Cardiac septum (tissue), 1 donor: Measurements from ENCODE around the gene CHPF. TPM values are rescaled to one million over a fixed set of nuclear protein-coding genes. Genes with fewer than 3 reads are reported as not detected.

Experiments used
- DNase-seq: peaks from one replicate; pipeline ENCODE4 v3.0.0-alpha.2; 2020; ENCODE audit warnings: low spot score
- intact Hi-C: fragments of 100-400 bp; cut with DNase I; formaldehyde crosslinking; loops from one replicate; pipeline ENCODE4 v1.14.0; 2022
- total RNA-seq: library from RNA; stranded (reverse); fragmentation: NEBNext Ultra II Directional; extraction: Animal tissue kit (Norgen Biotek cat#: 25700); gene quantifications from one replicate; pipeline ENCODE4 v1.2.1, GENCODE V29; 2021
- donor health status: DM: no; HTN: no; CAD: no.

CHPF gene
- total RNA-seq, 1 donor from 2014 or later, result 120 TPM

GRCh38 chr2:219570194-219570923, 26.8 kb upstream of the CHPF start:
- intact Hi-C loops, result loop anchor here (1.0 to 2.0 kb wide), 2 partner anchors 26 to 75 kb away; partner anchors contain the start of gene STK11IP
- DNase-seq, result no peak

DNA sequence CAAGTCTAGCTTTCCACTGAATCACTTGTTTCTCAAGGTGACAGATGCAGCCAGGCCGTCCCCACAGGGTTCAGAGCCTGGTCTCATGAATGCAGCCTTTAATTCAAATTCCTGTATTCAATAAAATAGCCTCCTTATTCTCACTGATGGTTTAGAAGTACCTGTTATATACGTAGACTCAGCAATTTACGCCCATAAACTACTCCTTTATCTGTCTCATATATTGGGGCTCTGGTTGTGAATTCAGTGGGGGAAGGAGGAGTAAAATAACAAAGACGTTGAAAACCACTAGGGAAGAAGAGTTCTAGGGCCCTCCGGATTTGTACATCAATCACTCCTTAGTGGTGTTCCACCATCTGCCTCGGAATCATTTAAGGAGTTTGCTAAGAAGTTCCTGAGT, 26.0 kb upstream of the CHPF start:
- DNase-seq, result no peak
- intact Hi-C loops, result loop anchor here (1.0 to 2.0 kb wide), 2 partner anchors 27 to 76 kb away; partner anchors contain the start of gene STK11IP

GRCh38 chr2:219569041-219569440, 25.4 kb upstream of the CHPF start:
- intact Hi-C loops, result no loop called here
- DNase-seq, result no peak

GRCh38 chr2:219567791-219568361, 24.3 kb upstream of the CHPF start:
- no peak for DNase-seq
- intact Hi-C loops, result no loop called here

DNA sequence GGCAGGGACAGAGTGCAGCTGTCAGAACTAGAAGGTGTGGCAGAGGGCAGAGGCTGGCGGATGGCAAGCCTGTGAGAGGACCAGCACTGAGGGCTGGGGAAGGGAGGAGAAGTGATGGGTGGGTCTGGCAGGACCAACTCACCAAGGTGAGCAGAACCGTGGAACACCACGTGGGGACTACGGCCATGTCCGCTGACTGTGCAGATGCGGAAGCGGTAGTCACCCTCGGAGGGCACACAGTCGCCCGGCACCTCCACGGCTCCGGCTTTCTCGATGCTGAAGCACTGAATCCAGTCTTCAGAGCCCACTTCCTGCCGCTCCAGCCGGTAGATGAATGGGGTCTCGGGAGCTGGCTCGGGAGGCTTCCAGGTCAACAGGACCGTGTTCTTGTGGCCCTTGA, 23.5 kb upstream of the CHPF start:
- DNase-seq, result peak; percentile 75
- intact Hi-C loops, result no loop called here

DNA sequence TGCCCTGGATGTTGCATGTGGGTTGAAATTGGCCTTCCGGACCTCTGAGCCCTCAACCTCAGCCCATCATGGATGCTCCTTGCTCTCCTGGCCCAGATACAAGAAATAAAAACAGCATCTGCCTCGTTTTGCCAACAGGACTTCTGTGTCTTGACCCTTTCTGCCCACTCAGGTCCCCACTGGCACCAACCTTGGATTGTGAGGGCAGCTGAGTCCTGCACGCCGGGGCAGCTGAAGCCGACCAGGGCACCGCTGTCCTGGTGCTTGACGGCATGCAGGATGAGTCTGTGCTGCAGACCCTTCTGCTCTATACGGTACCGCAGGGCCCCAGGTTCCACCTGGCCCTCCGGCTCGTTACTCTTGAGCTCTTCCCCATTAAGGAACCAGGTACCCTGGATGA, 23.0 kb upstream of the CHPF start:
- intact Hi-C loops, result no loop called here
- DNase-seq, result no peak

GRCh38 chr2:219565130-219566080, 21.8 kb upstream of the CHPF start:
- no peak for DNase-seq
- intact Hi-C loops, result no loop called here

DNA sequence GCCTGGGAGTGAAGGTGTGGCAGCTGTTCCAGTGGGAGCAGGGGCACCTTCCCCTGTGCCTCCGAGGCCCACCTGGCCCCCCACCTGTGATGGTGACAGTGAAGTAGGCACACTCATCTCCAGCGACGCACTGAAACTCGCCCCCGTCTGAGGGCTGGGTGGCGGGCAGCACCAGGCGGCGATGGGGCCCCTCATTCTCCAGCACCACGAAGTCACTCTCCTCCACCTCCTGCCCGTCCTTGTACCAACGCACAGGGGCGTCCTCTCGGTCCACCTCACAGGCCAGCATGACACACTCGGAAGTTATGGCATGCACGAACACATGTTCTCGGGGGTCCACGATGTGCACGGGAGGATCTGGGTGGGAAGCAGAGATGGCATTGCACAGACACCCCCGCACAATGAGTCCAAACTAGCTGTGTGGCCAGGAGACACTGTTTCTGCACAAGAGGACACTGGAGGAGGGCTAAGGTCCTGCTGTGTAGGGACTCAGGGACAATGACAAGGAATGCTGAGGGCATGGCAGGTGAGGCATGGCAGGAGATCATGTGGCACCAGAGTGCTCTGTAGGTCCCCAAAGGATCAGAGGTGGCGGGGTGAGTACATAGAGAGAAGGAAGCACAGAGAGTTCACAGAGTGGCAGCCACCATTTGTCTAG, 19.8 kb upstream of the CHPF start:
- intact Hi-C loops, result loop anchor here (5.0 kb wide), 1 partner anchor 39 kb away; no protein-coding TSS in a partner anchor
- no peak for DNase-seq

GRCh38 chr2:219562049-219563020, 18.7 kb upstream of the CHPF start:
- DNase-seq, result peak; percentile 74
- intact Hi-C loops, result loop anchor here (5.0 kb wide), 1 partner anchor 40 kb away; no protein-coding TSS in a partner anchor

DNA sequence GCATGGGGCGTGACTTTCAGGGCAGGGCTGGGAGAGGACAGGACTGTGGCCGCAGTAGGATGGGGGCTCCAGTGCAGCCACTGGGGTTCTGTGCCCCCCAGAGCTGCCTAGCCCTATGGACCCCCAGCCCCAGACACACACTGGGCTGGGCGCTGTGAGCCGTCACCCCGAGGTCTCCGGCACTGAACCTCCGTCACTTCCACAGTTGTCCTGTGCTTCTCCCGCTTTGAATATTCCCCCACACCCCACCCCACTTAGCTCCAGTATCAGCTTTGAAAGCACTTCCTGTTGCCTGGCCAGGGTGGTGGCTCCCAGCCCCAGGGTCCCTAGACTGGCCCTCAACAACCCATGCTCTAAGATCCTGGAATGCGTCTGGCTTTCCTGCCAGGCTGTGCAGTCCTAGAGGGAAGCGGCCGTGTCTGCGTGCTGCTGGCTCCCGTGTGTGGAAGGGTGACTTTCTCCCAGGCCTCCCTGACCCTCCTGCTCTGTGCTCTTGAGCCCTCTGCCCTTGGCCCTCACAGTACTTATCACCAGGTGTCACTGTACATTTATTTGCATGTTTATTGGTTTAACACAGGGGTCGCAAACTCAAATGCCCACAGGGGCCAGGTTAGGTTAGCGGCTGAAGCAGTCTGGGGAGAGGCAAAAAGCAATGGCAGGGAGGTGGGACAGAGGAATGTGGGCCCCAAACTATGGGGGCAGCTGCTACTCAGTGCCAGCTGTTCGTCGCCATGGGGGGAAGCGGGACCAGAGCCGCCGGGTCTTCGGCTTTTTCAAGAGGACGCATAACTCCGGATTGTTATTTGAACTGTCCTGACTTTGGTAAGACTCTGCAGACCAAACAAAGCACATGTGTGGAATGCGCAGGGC, 17.8 kb upstream of the CHPF start:
- peak; percentile 66 for DNase-seq
- intact Hi-C loops, result loop anchor here (5.0 kb wide), 1 partner anchor 41 kb away; no protein-coding TSS in a partner anchor

- intact Hi-C loops, result loop anchor here (5.0 kb wide), 1 partner anchor 41 kb away; no protein-coding TSS in a partner anchor
- no peak for DNase-seq
Measured at GRCh38 chr2:219560893-219561178, 17.2 kb upstream of the CHPF start.

DNA sequence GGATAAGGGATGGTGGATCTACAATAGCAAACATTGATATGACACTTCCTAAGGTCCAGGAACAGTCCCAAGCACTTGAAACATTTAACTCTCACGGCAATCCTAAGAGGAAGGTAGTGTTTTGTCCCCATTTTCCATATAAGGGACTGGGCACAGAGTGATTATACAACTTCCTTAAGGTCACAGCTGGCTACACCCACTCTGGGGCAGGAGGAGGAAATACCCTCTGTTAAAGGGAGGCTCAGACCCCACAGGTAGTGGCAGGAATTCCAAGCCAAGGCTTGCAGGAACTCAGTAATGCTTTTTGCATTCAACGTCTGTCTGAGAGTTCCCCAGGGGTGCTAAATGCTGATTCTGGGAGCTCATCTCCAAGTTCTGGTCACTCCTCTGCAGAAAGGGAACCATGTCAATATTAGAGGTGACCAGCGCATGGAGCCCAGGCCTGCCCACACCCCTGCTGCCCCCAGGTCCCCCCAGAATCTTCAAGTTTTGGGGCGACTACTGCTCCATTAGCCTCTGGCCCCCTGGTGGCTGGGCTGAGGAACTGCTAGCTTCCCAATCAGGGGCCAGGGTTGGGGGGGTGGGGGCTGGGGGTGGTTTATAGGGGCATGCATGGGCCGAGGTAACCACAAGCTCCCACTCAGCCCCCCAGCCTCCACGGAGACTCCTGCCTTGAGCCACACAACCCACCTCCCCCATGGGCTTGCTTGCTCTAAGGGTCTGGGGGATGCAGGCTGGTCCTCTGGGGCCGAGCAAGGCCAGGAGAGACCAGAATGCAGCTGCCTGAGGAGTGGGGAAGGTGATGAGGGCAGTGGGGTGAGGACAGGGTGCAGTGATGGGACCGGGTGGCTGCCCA, 16.7 kb upstream of the CHPF start:
- intact Hi-C loops, result loop anchor here (5.0 kb wide), 1 partner anchor 42 kb away; no protein-coding TSS in a partner anchor
- DNase-seq, result no peak

GRCh38 chr2:219559156-219559915, 15.7 kb upstream of the CHPF start:
- DNase-seq, result no peak
- intact Hi-C loops, result no loop called here

DNA sequence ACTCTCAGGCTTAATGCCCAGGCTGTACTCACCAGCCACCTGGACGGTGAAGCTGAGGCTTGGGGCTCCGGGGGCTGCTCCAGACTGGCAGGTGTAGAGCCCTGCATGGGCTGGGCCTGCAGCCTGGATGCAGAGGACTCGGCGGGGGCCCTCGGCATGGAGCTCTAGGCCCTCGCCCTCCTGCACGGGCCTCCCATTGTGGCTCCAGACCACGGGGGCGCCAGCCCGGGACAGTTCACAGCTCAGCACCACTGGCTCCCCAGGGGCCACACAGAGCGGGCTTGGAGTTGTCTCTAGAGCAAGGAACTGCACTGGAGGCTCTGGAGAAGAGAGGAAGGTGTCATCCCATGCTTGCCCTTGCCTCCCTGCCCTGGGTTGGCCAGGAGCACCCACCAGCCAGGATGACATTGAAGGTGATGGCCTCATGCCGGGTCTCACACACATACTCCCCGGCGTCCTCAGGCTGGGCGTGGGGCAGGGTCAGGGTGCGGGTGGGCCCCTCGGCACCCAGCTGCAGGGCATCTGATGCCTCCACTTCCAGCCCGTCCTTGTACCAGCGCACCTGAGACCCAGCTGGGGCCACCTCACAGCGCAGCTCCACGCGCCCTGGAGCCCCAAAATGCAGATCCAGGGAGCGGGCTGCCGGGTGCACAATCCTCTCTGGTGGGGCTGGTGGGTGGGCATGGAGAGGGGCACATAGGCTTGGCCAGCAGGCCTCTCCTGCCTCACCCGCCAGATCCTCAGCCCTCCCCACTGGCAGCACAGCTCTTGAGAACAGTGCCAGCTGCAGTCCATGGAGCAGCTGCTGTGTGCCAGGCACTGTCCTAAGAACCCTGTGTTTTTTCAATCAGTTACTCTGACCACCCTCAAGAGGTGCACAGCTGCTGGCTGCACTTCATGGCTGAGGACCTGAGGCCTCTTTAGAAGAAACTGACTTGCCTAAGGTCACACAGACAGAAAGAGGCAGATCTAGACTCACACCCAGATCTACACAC, 14.5 kb upstream of the CHPF start:
- no peak for DNase-seq
- intact Hi-C loops, result no loop called here

DNA sequence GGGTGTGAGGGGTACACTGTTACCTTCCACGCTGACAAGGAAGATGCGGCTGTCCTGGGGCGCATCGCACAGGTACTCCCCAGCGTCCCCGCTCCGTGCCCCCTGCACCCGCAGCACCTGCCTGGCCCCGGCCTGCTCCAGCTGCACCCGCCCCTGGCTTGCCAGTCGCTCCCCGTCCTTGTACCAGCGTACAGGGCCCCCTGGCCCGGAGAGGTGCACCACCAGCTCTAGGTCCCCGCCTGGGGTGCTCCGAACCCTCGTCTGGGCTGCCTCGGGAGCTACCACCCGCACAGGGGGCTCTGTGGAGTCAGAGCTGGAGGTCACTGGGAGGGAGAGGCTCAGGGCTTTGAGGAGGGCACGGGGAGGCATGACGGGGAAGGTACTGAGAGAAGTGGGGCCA, 13.7 kb upstream of the CHPF start:
- no peak for DNase-seq
- intact Hi-C loops, result no loop called here
